PC-3 (cell line): Measurements from ENCODE around the gene RNF215. TPM values are rescaled to one million over a fixed set of nuclear protein-coding genes. Genes with fewer than 3 reads are reported as not detected.

Experiments used
- ATAC-seq: fragments of 200-7000 bp; cut with Tn5 transposase; 2 replicates; pipeline ENCODE4 v1.9.1; 2020; ENCODE audit warnings: mild to moderate bottlenecking, moderate library complexity
- BruUV-seq: library from RNA; stranded (reverse); fragments of 400-500 nt; replicated peaks from 2 replicates; lab custom pipeline; 2021; lab: Mats Ljungman, UMichigan
- CTCF ChIA-PET: fragments of 300-600 bp; sonication (Branson Sonifier 250); formaldehyde crosslinking; loops from one replicate; lab custom pipeline; 2022; ENCODE audit warnings: antibody characterized with exemption; lab: Charles Lee
- POLR2A ChIA-PET: fragments of 300-600 bp; sonication (Branson Sonifier 250); formaldehyde crosslinking; loops from one replicate; lab custom pipeline; 2022; ENCODE audit warnings: antibody characterized with exemption; ENCODE audit not compliant: unreplicated experiment; lab: Charles Lee
- DNase-seq: peaks from one replicate; pipeline ENCODE4 v3.0.0-alpha.2; 2015
- H2AFZ ChIP-seq: fragments of 300-600 bp; sonication (generic); 2 replicates; pipeline ENCODE4 v1.6.0; 2016; ENCODE audit warnings: antibody characterized with exemption, low read length
- H3F3A ChIP-seq: fragments of 300-600 bp; sonication (generic); one replicate; pipeline ENCODE4 v1.6.0; 2017; ENCODE audit warnings: antibody characterized with exemption, low read length, control low read depth, mild to moderate bottlenecking; ENCODE audit not compliant: unreplicated experiment
- H3K27ac ChIP-seq: fragments of 300-600 bp; sonication (generic); 2 replicates; pipeline ENCODE4 v1.5.1; 2016; ENCODE audit warnings: mild to moderate bottlenecking, low read length
- H3K27me3 ChIP-seq: fragments of 300-600 bp; sonication (generic); 2 replicates; pipeline ENCODE4 v1.6.1; 2016; ENCODE audit warnings: low read length, mixed read lengths
- H3K36me3 ChIP-seq: fragments of 300-600 bp; sonication (generic); 2 replicates; pipeline ENCODE4 v1.6.1; 2016; ENCODE audit warnings: low read depth, mixed run types, low read length, mixed read lengths
- H3K4me1 ChIP-seq: fragments of 300-600 bp; sonication (generic); 2 replicates; pipeline ENCODE4 v1.5.1; 2016; ENCODE audit warnings: low read length; ENCODE audit not compliant: insufficient read depth
- H3K4me2 ChIP-seq: fragments of 300-600 bp; sonication (generic); 2 replicates; pipeline ENCODE4 v1.6.0; 2016; ENCODE audit warnings: low read length
- H3K4me3 ChIP-seq: fragments of 300-600 bp; sonication (generic); 2 replicates; pipeline ENCODE4 v1.5.1; 2016; ENCODE audit warnings: mild to moderate bottlenecking, low read length, mixed read lengths
- H3K79me2 ChIP-seq: fragments of 300-600 bp; sonication (generic); 2 replicates; pipeline ENCODE4 v1.6.1; 2017; ENCODE audit warnings: low read length, mixed read lengths
- H3K9ac ChIP-seq: fragments of 300-600 bp; sonication (generic); 2 replicates; pipeline ENCODE4 v1.6.0; 2016; ENCODE audit warnings: mild to moderate bottlenecking, low read length
- H3K9me2 ChIP-seq: fragments of 300-600 bp; sonication (generic); replicated peaks from 2 replicates; pipeline ENCODE4 v1.6.1; 2016; ENCODE audit warnings: mixed run types, low read length, mixed read lengths
- H3K9me3 ChIP-seq: fragments of 300-600 bp; sonication (generic); 2 replicates; pipeline ENCODE4 v1.6.1; 2016; ENCODE audit warnings: low read length, mixed read lengths
- H4K20me1 ChIP-seq: fragments of 300-600 bp; sonication (generic); 2 replicates; pipeline ENCODE4 v1.6.1; 2016; ENCODE audit warnings: low read length, mixed read lengths
- CTCF ChIP-seq: fragments of 300-600 bp; sonication (generic); conservative IDR thresholded peaks from 2 replicates; pipeline ENCODE4 v1.5.1; 2017; ENCODE audit warnings: antibody characterized with exemption, low read depth, mild to moderate bottlenecking, low read length
- EZH2 ChIP-seq: fragments of 300-600 bp; sonication (generic); IDR thresholded peaks from one replicate; pipeline ENCODE4 v1.6.1; 2017; ENCODE audit warnings: antibody characterized with exemption, mild to moderate bottlenecking, low read length; ENCODE audit not compliant: unreplicated experiment
- EZH2phosphoT487 ChIP-seq: fragments of 300-600 bp; sonication (generic); IDR thresholded peaks from 2 replicates; pipeline ENCODE4 v1.6.1; 2018; ENCODE audit warnings: mild to moderate bottlenecking, antibody characterized with exemption, low read length, borderline replicate concordance
- intact Hi-C: fragments of 100-400 bp; cut with micrococcal nuclease; formaldehyde crosslinking; loops from 2 replicates; pipeline ENCODE4 v1.9.0; 2023
- total RNA-seq: library from RNA; depleted of rRNA; stranded (reverse); fragments of >200 nt; gene quantifications from 2 replicates; pipeline ENCODE4 v1.2.3, GENCODE V29; 2014

RNF215 gene
- total RNA-seq, 1 experiment from 2014 or later = 22.6 TPM

- H3K9me2 ChIP-seq = no peaks in the 10 kb centered on the region
- no peaks in the 10 kb centered on the region for H3K9me3 ChIP-seq
- CTCF ChIA-PET = interaction anchor here (0.5 to 1.4 kb wide), 4 partner anchors 11 to 135 kb away, joined by 3 to 7 read pairs (median 5); partner anchors contain the start of gene SEC14L2
- H3K4me1 ChIP-seq = peaks cover 55% of the 10 kb centered on the region
- peak overlapping the region; percentile 57 for H2AFZ ChIP-seq
- TSS peak; percentile 63 for BruUV-seq
- DNase-seq (no peak), ATAC-seq (peak; percentile 19)
- peak overlapping the region; percentile 83 for H3K4me2 ChIP-seq
- H3K9ac ChIP-seq = peak overlapping the region; percentile 93
- intact Hi-C loops = no loop called here
- no peaks in the 10 kb centered on the region for H4K20me1 ChIP-seq
- peaks cover 39% of the 10 kb centered on the region for H3K79me2 ChIP-seq
- H3K27me3 ChIP-seq = no peaks in the 10 kb centered on the region
- H3K36me3 ChIP-seq = peaks cover 2% of the 10 kb centered on the region; the same call in 1 of the 2 replicates
- peak overlapping the region; percentile 95 for H3K27ac ChIP-seq
- H3F3A ChIP-seq = no peaks in the 10 kb centered on the region
- TF ChIP-seq CTCF (no peak), EZH2phosphoT487 (no peak), EZH2 (no peak)
- POLR2A ChIA-PET = interaction anchor here (0.5 to 1.7 kb wide), 6 partner anchors 26 to 572 kb away, joined by 3 to 7 read pairs (median 5); partner anchors contain the start of gene SEC14L2
- peak overlapping the region; percentile 67 for H3K4me3 ChIP-seq
These were observed 36.2 kb upstream of the RNF215 start for GRCh38 chr22:30423301-30423958.

- POLR2A ChIA-PET = interaction anchor here (0.6 to 1.7 kb wide), 4 partner anchors 26 to 318 kb away, joined by 3 to 6 read pairs (median 4); partner anchors contain the start of gene SEC14L2
- H3K4me2 ChIP-seq = peak overlapping the region; percentile 83
- intact Hi-C loops = no loop called here
These were observed 35.5 kb upstream of the RNF215 start for GRCh38 chr22:30422481-30423300.

More at GRCh38 chr22:30422481-30423300, 35.5 kb upstream of the RNF215 start:
- no peaks in the 10 kb centered on the region for H3F3A ChIP-seq
- H3K4me3 ChIP-seq = peak overlapping the region; percentile 67
- DNase-seq (peak; percentile 94), ATAC-seq (peak; percentile 52)
- H3K9ac ChIP-seq = peak overlapping the region; percentile 93
- BruUV-seq = no TSS peak
- H3K27ac ChIP-seq = peak overlapping the region; percentile 95
- TF ChIP-seq EZH2phosphoT487 (no peak), EZH2 (no peak), CTCF (no peak)
- no peaks in the 10 kb centered on the region for H4K20me1 ChIP-seq
- H3K9me2 ChIP-seq = no peaks in the 10 kb centered on the region
- H3K27me3 ChIP-seq = no peaks in the 10 kb centered on the region
- CTCF ChIA-PET = interaction anchor here (1.2 kb wide), 1 partner anchor 135 kb away, joined by 7 read pairs; no protein-coding TSS in a partner anchor
- peak overlapping the region; percentile 57; the same call in 1 of the 2 replicates for H2AFZ ChIP-seq
- peaks cover 39% of the 10 kb centered on the region for H3K79me2 ChIP-seq
- H3K36me3 ChIP-seq = peaks cover 10% of the 10 kb centered on the region; the same call in 1 of the 2 replicates
- peaks cover 55% of the 10 kb centered on the region for H3K4me1 ChIP-seq
- no peaks in the 10 kb centered on the region for H3K9me3 ChIP-seq
